ENCODE measurements around the gene NEFH. TPM values are rescaled to one million over a fixed set of nuclear protein-coding genes. Genes with fewer than 3 reads are reported as not detected.

The NEFH gene
- total RNA-seq, 2 experiments from 2014 or later = 0.05 to 0.06 TPM

GRCh38 chr22:29442976-29443375 lies 37.0 kb upstream of the NEFH start:
- H3K27me3 Mint-ChIP-seq = peaks cover 11% of the 10 kb centered on the region
- no peaks in the 10 kb centered on the region for H3K27me3 ChIP-seq (ENCODE audit: control insufficient read depth in 1 of 2, insufficient read depth in 2 of 2, low read length in 2 of 2)
- ChIA-PET CTCF (no interaction called here), POLR2A (no interaction called here)
- no peaks in the 10 kb centered on the region for H3K36me3 Mint-ChIP-seq (ENCODE audit: low read depth)
- H3K4me1 Mint-ChIP-seq (ENCODE audit: low read depth) = no peaks in the 10 kb centered on the region
- H3K9me3 ChIP-seq (ENCODE audit: control insufficient read depth in 1 of 2, insufficient read depth in 1 of 2, low read length in 2 of 2) = no peaks in the 10 kb centered on the region
- no peaks in the 10 kb centered on the region for H3K4me1 ChIP-seq (ENCODE audit: insufficient read depth, low read length)
- no peak for DNase-seq
- H3K27ac ChIP-seq (ENCODE audit: low read depth in 1 of 2, low read length in 2 of 2) = no peak overlapping the region
- no peaks in the 10 kb centered on the region for H3K36me3 ChIP-seq (ENCODE audit: insufficient read depth, low read length)
- H3K9me3 Mint-ChIP-seq = no peaks in the 10 kb centered on the region
- intact Hi-C loops (cut with DNase I, micrococcal nuclease) = no loop called here
- no peak for TF ChIP-seq CTCF (IDR thresholded peaks at IDR 0.05)
- no peak overlapping the region for H3K4me3 Mint-ChIP-seq
- H3K4me3 ChIP-seq (ENCODE audit: low read length) = no peak overlapping the region
- no peak for ATAC-seq (ENCODE audit: poor library complexity)
- no peak overlapping the region for H3K27ac Mint-ChIP-seq

- CTCF ChIA-PET = no interaction called here
- Mint-ChIP-seq H3K4me1 (ENCODE audit: low read depth) (no peaks in the 10 kb centered on the region), H3K9me3 (no peaks in the 10 kb centered on the region), H3K27ac (no peak overlapping the region), H3K36me3 (ENCODE audit: low read depth) (no peaks in the 10 kb centered on the region), H3K4me3 (no peak overlapping the region), H3K27me3 (peaks cover 11% of the 10 kb centered on the region)
- DNase-seq (no peak), ATAC-seq (ENCODE audit: poor library complexity) (no peak)
- TF ChIP-seq CTCF (IDR thresholded peaks at IDR 0.05) = no peak
- Histone ChIP-seq H3K27ac (ENCODE audit: low read depth in 1 of 2, low read length in 2 of 2) (no peak overlapping the region), H3K4me1 (ENCODE audit: insufficient read depth, low read length) (no peaks in the 10 kb centered on the region), H3K4me3 (ENCODE audit: low read length) (no peak overlapping the region), H3K27me3 (ENCODE audit: control insufficient read depth in 1 of 2, insufficient read depth in 2 of 2, low read length in 2 of 2) (no peaks in the 10 kb centered on the region), H3K9me3 (ENCODE audit: control insufficient read depth in 1 of 2, insufficient read depth in 1 of 2, low read length in 2 of 2) (no peaks in the 10 kb centered on the region), H3K36me3 (ENCODE audit: insufficient read depth, low read length) (no peaks in the 10 kb centered on the region)
- intact Hi-C loops (cut with DNase I, micrococcal nuclease) = no loop called here
- POLR2A ChIA-PET = no interaction called here
Observed at GRCh38 chr22:29443452-29443851, 36.6 kb upstream of the NEFH start.

- no peaks in the 10 kb centered on the region for H3K9me3 Mint-ChIP-seq
Observed at GRCh38 chr22:29443861-29444792, 35.9 kb upstream of the NEFH start.

More at GRCh38 chr22:29443861-29444792, 35.9 kb upstream of the NEFH start:
- ATAC-seq (ENCODE audit: poor library complexity) (no peak), DNase-seq (no peak)
- Histone ChIP-seq H3K27me3 (ENCODE audit: control insufficient read depth in 1 of 2, insufficient read depth in 2 of 2, low read length in 2 of 2) (no peaks in the 10 kb centered on the region), H3K27ac (ENCODE audit: low read depth in 1 of 2, low read length in 2 of 2) (no peak overlapping the region), H3K36me3 (ENCODE audit: insufficient read depth, low read length) (no peaks in the 10 kb centered on the region), H3K4me1 (ENCODE audit: insufficient read depth, low read length) (no peaks in the 10 kb centered on the region), H3K4me3 (ENCODE audit: low read length) (no peak overlapping the region), H3K9me3 (ENCODE audit: control insufficient read depth in 1 of 2, insufficient read depth in 1 of 2, low read length in 2 of 2) (no peaks in the 10 kb centered on the region)
- Mint-ChIP-seq H3K4me1 (ENCODE audit: low read depth) (no peaks in the 10 kb centered on the region), H3K36me3 (ENCODE audit: low read depth) (no peaks in the 10 kb centered on the region), H3K27me3 (peaks cover 11% of the 10 kb centered on the region), H3K4me3 (no peak overlapping the region), H3K27ac (no peak overlapping the region)
- ChIA-PET CTCF (no interaction called here), POLR2A (no interaction called here)
- intact Hi-C loops (cut with DNase I, micrococcal nuclease) = no loop called here
- TF ChIP-seq CTCF (IDR thresholded peaks at IDR 0.05) = no peak
